Caco-2 (cell line): ENCODE results near the gene CDC42BPA. TPM values are rescaled to one million over a fixed set of nuclear protein-coding genes. Genes with fewer than 3 reads are reported as not detected.

Source experiments
- BruUV-seq: library from RNA; stranded (reverse); fragments of 400-500 nt; replicated peaks from 2 replicates; lab custom pipeline; 2021; lab: Mats Ljungman, UMichigan
- CTCF ChIA-PET: fragments of 300-600 bp; sonication (Branson Sonifier 250); formaldehyde crosslinking; loops from one replicate; lab custom pipeline; 2022; ENCODE audit warnings: antibody characterized with exemption; lab: Charles Lee
- POLR2A ChIA-PET: fragments of 300-600 bp; sonication (Branson Sonifier 250); formaldehyde crosslinking; loops from one replicate; lab custom pipeline; 2022; ENCODE audit warnings: antibody characterized with exemption; lab: Charles Lee
- DNase-seq, 2 experiments: peaks; one replicate each; pipeline versions ENCODE4 v3.0.0 to v3.0.0-alpha.2; 2020 to 2022
- H3K27me3 ChIP-seq: replicated peaks from 2 replicates; pipeline ENCODE4 v1.6.0; 2011; ENCODE audit warnings: low read length; ENCODE audit not compliant: control insufficient read depth, insufficient read depth
- H3K36me3 ChIP-seq: 2 replicates; pipeline ENCODE4 v1.5.1; 2011; ENCODE audit warnings: low read length; ENCODE audit not compliant: control insufficient read depth, insufficient read depth
- H3K4me1 ChIP-seq: fragments of 250-450 bp; sonication (Bioruptor Pico); 2 replicates; pipeline ENCODE4 v1.5.1; 2020; ENCODE audit warnings: mild to moderate bottlenecking
- H3K4me3 ChIP-seq: 2 replicates; pipeline ENCODE4 v1.5.1; 2011; ENCODE audit warnings: low read depth, mild to moderate bottlenecking, control low read depth, low read length
- H3K9me3 ChIP-seq: fragments of 250-450 bp; sonication (Bioruptor Pico); 2 replicates; pipeline ENCODE4 v1.5.1; 2020; ENCODE audit warnings: mild to moderate bottlenecking, moderate library complexity
- H3K27ac Mint-ChIP-seq: one replicate; pipeline ENCODE4 v1.8.0; 2022; ENCODE audit warnings: mixed read lengths; ENCODE audit not compliant: unreplicated experiment
- H3K27me3 Mint-ChIP-seq: one replicate; pipeline ENCODE4 v1.8.0; 2022; ENCODE audit warnings: mixed read lengths; ENCODE audit not compliant: insufficient read depth, unreplicated experiment
- H3K36me3 Mint-ChIP-seq: one replicate; pipeline ENCODE4 v1.8.0; 2022; ENCODE audit warnings: mild to moderate bottlenecking, mixed read lengths; ENCODE audit not compliant: insufficient read depth, unreplicated experiment
- H3K4me1 Mint-ChIP-seq: one replicate; pipeline ENCODE4 v1.8.0; 2022; ENCODE audit warnings: low read depth, mixed read lengths; ENCODE audit not compliant: unreplicated experiment
- H3K4me3 Mint-ChIP-seq: one replicate; pipeline ENCODE4 v1.8.0; 2022; ENCODE audit warnings: mild to moderate bottlenecking, moderate library complexity, mixed read lengths; ENCODE audit not compliant: unreplicated experiment
- H3K9me3 Mint-ChIP-seq: one replicate; pipeline ENCODE4 v1.8.0; 2022; ENCODE audit warnings: mixed read lengths; ENCODE audit not compliant: unreplicated experiment
- intact Hi-C: fragments of 100-400 bp; cut with micrococcal nuclease; formaldehyde crosslinking; loops from one replicate; pipeline ENCODE4 v1.10.0; 2022; ENCODE audit not compliant: unreplicated experiment
- total RNA-seq: library from RNA; stranded (reverse); gene quantifications from 2 replicates; pipeline ENCODE4 v1.2.3, GENCODE V29; 2022
- TF ChIP-seq, protein P1 (sequence below), 2 experiments: fragments of 200-600 bp in 1 of 2; IDR thresholded peaks; 1 replicate in 1 of 2; 2 replicates in 1 of 2; pipeline versions ENCODE4 v1.5.1 to v1.8.0; 2011 to 2022; ENCODE audit warnings: antibody characterized with exemption in 1 of 2, control low read depth in 1 of 2, inconsistent platforms in 1 of 2, low read depth in 1 of 2, low read length in 1 of 2, mild to moderate bottlenecking in 1 of 2, moderate library complexity in 1 of 2; ENCODE audit not compliant: insufficient read depth in 1 of 2, severe bottlenecking in 1 of 2, unreplicated experiment in 1 of 2

CDC42BPA gene
- total RNA-seq, 1 experiment from 2014 or later: 38.3 TPM

DNA sequence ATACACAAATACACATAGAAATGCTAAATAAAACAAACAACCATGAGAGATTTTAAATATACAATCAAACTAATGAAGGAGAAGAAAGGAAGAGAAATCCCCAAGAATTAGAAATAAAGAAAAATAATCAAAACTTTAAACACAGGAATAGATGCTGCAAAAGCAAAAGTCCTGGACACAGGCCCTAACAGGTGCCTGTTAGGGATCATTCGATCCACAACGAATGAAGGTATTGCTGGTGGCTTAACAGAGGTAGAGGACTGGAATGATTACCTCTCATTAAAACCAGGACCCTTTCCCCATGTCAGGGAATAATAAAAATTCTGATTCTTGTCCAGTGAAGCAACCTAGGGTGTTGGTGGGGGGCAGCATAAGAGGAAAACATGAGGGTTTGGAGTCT is 56.8 kb downstream of the CDC42BPA start:
- H3K9me3 ChIP-seq: no peaks in the 10 kb centered on the region
- H3K4me1 Mint-ChIP-seq: no peaks in the 10 kb centered on the region
- H3K4me1 ChIP-seq: no peaks in the 10 kb centered on the region
- ChIA-PET CTCF (no interaction called here), POLR2A (no interaction called here)
- no TSS peak for BruUV-seq
- H3K9me3 Mint-ChIP-seq: no peaks in the 10 kb centered on the region
- no peak overlapping the region for H3K4me3 ChIP-seq
- no peaks in the 10 kb centered on the region for H3K36me3 Mint-ChIP-seq
- DNase-seq: no peak
- no peak overlapping the region for H3K27ac Mint-ChIP-seq
- H3K27me3 Mint-ChIP-seq: no peaks in the 10 kb centered on the region
- TF ChIP-seq, protein P1, sequence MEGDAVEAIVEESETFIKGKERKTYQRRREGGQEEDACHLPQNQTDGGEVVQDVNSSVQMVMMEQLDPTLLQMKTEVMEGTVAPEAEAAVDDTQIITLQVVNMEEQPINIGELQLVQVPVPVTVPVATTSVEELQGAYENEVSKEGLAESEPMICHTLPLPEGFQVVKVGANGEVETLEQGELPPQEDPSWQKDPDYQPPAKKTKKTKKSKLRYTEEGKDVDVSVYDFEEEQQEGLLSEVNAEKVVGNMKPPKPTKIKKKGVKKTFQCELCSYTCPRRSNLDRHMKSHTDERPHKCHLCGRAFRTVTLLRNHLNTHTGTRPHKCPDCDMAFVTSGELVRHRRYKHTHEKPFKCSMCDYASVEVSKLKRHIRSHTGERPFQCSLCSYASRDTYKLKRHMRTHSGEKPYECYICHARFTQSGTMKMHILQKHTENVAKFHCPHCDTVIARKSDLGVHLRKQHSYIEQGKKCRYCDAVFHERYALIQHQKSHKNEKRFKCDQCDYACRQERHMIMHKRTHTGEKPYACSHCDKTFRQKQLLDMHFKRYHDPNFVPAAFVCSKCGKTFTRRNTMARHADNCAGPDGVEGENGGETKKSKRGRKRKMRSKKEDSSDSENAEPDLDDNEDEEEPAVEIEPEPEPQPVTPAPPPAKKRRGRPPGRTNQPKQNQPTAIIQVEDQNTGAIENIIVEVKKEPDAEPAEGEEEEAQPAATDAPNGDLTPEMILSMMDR (IDR thresholded peaks at IDR 0.05; ENCODE audit: insufficient read depth in 1 of 2, low read depth in 1 of 2, low read length in 1 of 2, severe bottlenecking in 1 of 2, unreplicated experiment in 1 of 2): no peak
- H3K27me3 ChIP-seq: no peaks in the 10 kb centered on the region
- H3K4me3 Mint-ChIP-seq: no peak overlapping the region
- no peaks in the 10 kb centered on the region for H3K36me3 ChIP-seq
- intact Hi-C loops: no loop called here

DNA sequence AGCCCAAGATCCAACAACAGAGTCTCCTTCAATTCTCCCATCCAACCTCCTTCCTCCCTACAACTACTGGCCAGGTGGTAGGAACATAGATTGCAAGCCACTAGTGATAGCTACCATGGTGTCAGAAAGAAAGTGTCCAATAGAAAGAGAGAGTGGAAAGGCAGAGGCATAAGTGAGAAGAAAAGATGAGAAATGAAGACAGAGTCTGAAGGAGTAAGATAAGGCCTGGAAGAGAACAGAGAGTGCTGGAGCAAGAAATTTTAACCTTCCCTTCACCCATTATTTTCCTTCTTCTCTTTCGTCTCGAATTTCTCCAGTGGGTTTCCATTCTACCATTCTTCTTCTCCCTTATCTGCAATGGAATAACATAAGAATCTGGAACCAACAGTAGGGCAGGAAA is 57.9 kb downstream of the CDC42BPA start:
- TF ChIP-seq, protein P1 (IDR thresholded peaks at IDR 0.05; ENCODE audit: insufficient read depth in 1 of 2, low read depth in 1 of 2, low read length in 1 of 2, severe bottlenecking in 1 of 2, unreplicated experiment in 1 of 2): no peak
- CTCF ChIA-PET: no interaction called here
- POLR2A ChIA-PET: no interaction called here
- DNase-seq: no peak
- no TSS peak for BruUV-seq
- no peaks in the 10 kb centered on the region for H3K27me3 ChIP-seq
- peaks cover 6% of the 10 kb centered on the region for H3K4me1 Mint-ChIP-seq
- H3K4me1 ChIP-seq: 0 out of 2 replicates have a peak, but pooled peaks cover 3% of the 10 kb centered on the region
- no peak overlapping the region for H3K4me3 Mint-ChIP-seq
- H3K36me3 ChIP-seq: no peaks in the 10 kb centered on the region
- H3K4me3 ChIP-seq: no peak overlapping the region
- no peaks in the 10 kb centered on the region for H3K9me3 Mint-ChIP-seq
- H3K36me3 Mint-ChIP-seq: no peaks in the 10 kb centered on the region
- no peaks in the 10 kb centered on the region for H3K9me3 ChIP-seq
- H3K27me3 Mint-ChIP-seq: no peaks in the 10 kb centered on the region
- no peak overlapping the region for H3K27ac Mint-ChIP-seq
- intact Hi-C loops: no loop called here

DNA sequence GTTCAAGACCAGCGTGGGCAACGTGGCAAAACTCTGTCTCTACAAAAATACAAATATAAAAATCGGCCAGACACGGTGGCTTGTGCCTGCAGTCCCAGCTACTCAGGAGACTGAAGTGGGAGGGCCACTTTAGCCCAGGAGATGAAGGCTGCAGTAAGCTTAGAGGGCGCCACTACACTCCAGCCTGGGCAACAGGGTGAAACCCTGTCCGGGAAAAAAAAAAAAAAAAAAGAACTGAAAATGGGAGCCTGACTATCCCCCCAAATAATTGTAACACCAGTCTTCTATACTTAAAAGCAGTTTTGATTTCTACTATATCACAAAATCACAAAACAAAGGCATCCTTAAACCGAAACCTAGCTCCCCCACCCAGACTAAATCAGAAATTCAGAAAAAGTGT is 60.3 kb downstream of the CDC42BPA start:
- CTCF ChIA-PET: interaction anchor here (0.6 kb wide), 2 partner anchors 9 to 569 kb away, joined by 3 to 8 read pairs; no protein-coding TSS in a partner anchor

More for the DNA sequence above, 60.3 kb downstream of the CDC42BPA start:
- Histone ChIP-seq H3K9me3 (no peaks in the 10 kb centered on the region), H3K36me3 (no peaks in the 10 kb centered on the region), H3K4me3 (no peak overlapping the region), H3K4me1 (peaks cover 13% of the 10 kb centered on the region), H3K27me3 (no peaks in the 10 kb centered on the region)
- BruUV-seq: no TSS peak
- Mint-ChIP-seq H3K4me1 (peaks cover 17% of the 10 kb centered on the region), H3K4me3 (no peak overlapping the region), H3K36me3 (no peaks in the 10 kb centered on the region), H3K9me3 (no peaks in the 10 kb centered on the region), H3K27me3 (no peaks in the 10 kb centered on the region), H3K27ac (no peak overlapping the region)
- TF ChIP-seq, protein P1 (IDR thresholded peaks at IDR 0.05; ENCODE audit: insufficient read depth in 1 of 2, low read depth in 1 of 2, low read length in 1 of 2, severe bottlenecking in 1 of 2, unreplicated experiment in 1 of 2): peak in 1 of 2 experiments; percentile 7
- POLR2A ChIA-PET: no interaction called here
- DNase-seq: no peak
- intact Hi-C loops: no loop called here
